ENCODE data around the gene SENP2. TPM values are rescaled to one million over a fixed set of nuclear protein-coding genes. Genes with fewer than 3 reads are reported as not detected.
A peak's percentile ranks its signal among the peaks of the same experiment; 100 is the strongest.

SENP2 gene
- total and polyA plus RNA-seq, 9 of the 15 experiments (the other 6 are each of a cell fraction or from before 2014, with no cell fraction given): 11.8 to 67.1 (median 41.1) TPM

- no TSS peak for BruUV-seq (replicated peaks)
- no peak for FAIRE-seq
- CTCF ChIA-PET (ENCODE audit: low intra/inter-chr PET ratio): interaction anchor here (0.7 kb wide), 1 partner anchor 100 kb away, joined by 3 read pairs; no protein-coding TSS in a partner anchor
Measured at GRCh38 chr3:185594073-185594472, 8.0 kb downstream of the SENP2 start.

More at GRCh38 chr3:185594073-185594472, 8.0 kb downstream of the SENP2 start:
- Histone ChIP-seq H3K4me2 (ENCODE audit: insufficient read depth, low read length) (no peak overlapping the region), H3K9ac (ENCODE audit: insufficient read depth in 1 of 2, low read depth in 2 of 2, low read length in 2 of 2) (no peak overlapping the region), H3K27me3 (ENCODE audit: control insufficient read depth in 2 of 2, insufficient read depth in 2 of 2, low read length in 2 of 2) (no peaks in the 10 kb centered on the region), H3K36me3 (ENCODE audit: control insufficient read depth, insufficient read depth, low read length) (peaks cover 20% of the 10 kb centered on the region), H3K4me3 (no peak overlapping the region), H2AFZ (ENCODE audit: low read depth, low read length) (no peak overlapping the region), H4K20me1 (replicated peaks; ENCODE audit: control insufficient read depth, insufficient read depth, low read length) (no peaks in the 10 kb centered on the region), H3K9me3 (replicated peaks; ENCODE audit: control insufficient read depth, insufficient read depth, low read depth, low read length) (no peaks in the 10 kb centered on the region), H3K27ac (ENCODE audit: extremely low read depth, low read depth, low read length) (no peak overlapping the region), H3K9me1 (ENCODE audit: control insufficient read depth, insufficient read depth, low read length) (no peaks in the 10 kb centered on the region), H3K79me2 (ENCODE audit: control insufficient read depth, insufficient read depth, low read length) (peaks cover 8% of the 10 kb centered on the region; the same call in 1 of the 3 replicates), H3K4me1 (replicated peaks in 1 of 2; ENCODE audit: control insufficient read depth in 2 of 2, insufficient read depth in 2 of 2, low read length in 2 of 2) (no peaks in the 10 kb centered on the region)
- ATAC-seq (no peak), DNase-seq (ENCODE audit: extremely low read depth in 1 of 4, low spot score in 3 of 4) (no peak)
- TF ChIP-seq IRF1 (CRISPR knock-in tag; IDR thresholded peaks at IDR 0.05; ENCODE audit: borderline replicate concordance): no peak
- TF ChIP-seq ATF3 (IDR thresholded peaks at IDR 0.05): peak; percentile 55; the same call in 1 of the 2 replicates
- no peak for TF ChIP-seq ATF3 (CRISPR knock-in tag; conservative IDR thresholded peaks at IDR 0.05)
- TF ChIP-seq CEBPG (CRISPR knock-in tag; IDR thresholded peaks at IDR 0.05): no peak
- TF ChIP-seq CEBPG (tag; conservative IDR thresholded peaks at IDR 0.05 in 1 of 2, IDR thresholded peaks at IDR 0.05 in 1 of 2): peak; percentile 40 to 60; a peak in 2 of 4 replicates
- in situ Hi-C loops (cut with MboI): no loop called here
- WGBS (ENCODE audit: insufficient coverage, low coverage, missing lambda C conversion rate): 71% methylated on average over 3 of the region's 3 CpGs
- POLR2A ChIA-PET: interaction anchor here (0.6 kb wide), 1 partner anchor 366 kb away, joined by 3 read pairs; no protein-coding TSS in a partner anchor
- intact Hi-C loops (cut with micrococcal nuclease): no loop called here
